ENCODE results near the gene DLGAP1.
A peak's percentile ranks its signal among the peaks of the same experiment; 100 is the strongest.
"Not testable (repeated sequence)": the region's sequence is repeated elsewhere in the genome, so short reads cannot be mapped to it uniquely, and the experiment has no call there.

Gene DLGAP1

GRCh38 chr18:4455113-4455811 lies at the start of gene DLGAP1:
Gene DLGAP1 (minus strand): TSS chr18:4455307.
- DNase-seq (ENCODE audit: low read depth) = peak; percentile 44
- TF ChIP-seq, protein P1, sequence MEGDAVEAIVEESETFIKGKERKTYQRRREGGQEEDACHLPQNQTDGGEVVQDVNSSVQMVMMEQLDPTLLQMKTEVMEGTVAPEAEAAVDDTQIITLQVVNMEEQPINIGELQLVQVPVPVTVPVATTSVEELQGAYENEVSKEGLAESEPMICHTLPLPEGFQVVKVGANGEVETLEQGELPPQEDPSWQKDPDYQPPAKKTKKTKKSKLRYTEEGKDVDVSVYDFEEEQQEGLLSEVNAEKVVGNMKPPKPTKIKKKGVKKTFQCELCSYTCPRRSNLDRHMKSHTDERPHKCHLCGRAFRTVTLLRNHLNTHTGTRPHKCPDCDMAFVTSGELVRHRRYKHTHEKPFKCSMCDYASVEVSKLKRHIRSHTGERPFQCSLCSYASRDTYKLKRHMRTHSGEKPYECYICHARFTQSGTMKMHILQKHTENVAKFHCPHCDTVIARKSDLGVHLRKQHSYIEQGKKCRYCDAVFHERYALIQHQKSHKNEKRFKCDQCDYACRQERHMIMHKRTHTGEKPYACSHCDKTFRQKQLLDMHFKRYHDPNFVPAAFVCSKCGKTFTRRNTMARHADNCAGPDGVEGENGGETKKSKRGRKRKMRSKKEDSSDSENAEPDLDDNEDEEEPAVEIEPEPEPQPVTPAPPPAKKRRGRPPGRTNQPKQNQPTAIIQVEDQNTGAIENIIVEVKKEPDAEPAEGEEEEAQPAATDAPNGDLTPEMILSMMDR (IDR thresholded peaks at IDR 0.05; ENCODE audit: insufficient read depth, low read depth, low read length, missing control alignments) = no peak
- peak within 1 kb of the TSS; percentile 45 for H3K4me3 ChIP-seq (ENCODE audit: low read depth, low read length)

DNA sequence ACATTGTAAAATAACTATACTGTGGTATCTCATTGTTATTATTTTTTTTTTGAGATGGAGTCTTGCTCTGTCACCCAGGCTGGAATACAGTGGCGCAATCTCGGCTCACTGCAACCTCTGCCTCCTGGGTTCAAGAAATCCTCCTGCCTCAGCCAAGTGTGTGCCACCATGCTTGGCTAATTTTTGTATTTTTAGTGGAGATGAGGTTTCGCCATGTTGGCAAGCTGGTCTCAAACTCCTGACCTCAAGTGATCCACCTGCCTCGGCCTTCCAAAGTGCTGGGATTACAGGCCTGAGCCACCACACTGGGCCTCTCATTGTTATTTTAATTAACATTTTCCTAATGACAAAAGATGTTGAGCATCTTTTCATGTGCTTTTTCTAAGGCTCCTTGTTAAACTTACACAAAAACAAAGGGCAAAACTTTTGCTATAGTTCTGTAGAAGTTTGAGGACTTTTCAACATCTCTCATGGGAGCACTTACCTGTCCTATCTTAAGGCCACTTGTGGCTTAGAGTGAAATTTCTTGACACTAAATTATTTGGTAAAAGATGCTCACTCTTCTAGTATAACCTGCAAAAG lies 39.7 kb upstream of the DLGAP1 start:
- DNase-seq (ENCODE audit: low read depth); H3K4me3 ChIP-seq (ENCODE audit: low read depth, low read length): not testable (repeated sequence)

- no peak overlapping the region for H3K4me3 ChIP-seq (ENCODE audit: low read depth, low read length)
- no peak for DNase-seq (ENCODE audit: low read depth)
- TF ChIP-seq, protein P1 (IDR thresholded peaks at IDR 0.05; ENCODE audit: insufficient read depth, low read depth, low read length, missing control alignments) = no peak
Measured at GRCh38 chr18:4468511-4468910, 13.4 kb upstream of the DLGAP1 start.

DNA sequence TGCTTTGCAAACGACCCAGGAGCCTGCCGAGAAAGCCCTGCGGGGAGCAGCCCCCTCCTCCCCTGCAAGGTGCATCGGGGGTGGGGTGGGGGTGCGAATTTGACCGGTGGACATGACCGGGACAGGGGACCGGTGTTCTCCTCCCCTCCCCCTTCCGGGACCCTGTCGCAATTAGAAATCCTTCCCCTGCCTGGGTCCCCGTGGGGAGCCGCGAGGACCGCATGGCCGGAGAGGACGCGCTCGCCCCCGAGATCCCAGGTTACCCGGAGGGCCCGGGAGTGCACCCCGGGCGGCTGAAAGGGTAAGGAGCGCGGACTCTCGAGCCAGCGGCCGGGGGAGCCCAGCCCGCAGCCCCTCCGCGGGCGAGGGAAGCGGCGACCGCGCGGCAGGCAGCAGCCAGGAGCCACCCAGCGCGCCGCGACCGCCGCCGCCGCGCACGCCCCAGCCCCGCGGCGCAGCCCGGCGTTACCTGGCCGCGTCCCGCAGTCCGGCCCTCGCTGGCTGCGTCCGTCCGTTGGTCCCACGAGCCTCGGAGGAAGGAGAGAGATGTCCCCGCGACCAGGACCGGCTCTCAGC lies 482 bp downstream of the DLGAP1 start:
- no peak for DNase-seq (ENCODE audit: low read depth)
- TF ChIP-seq, protein P1 (IDR thresholded peaks at IDR 0.05; ENCODE audit: insufficient read depth, low read depth, low read length, missing control alignments) = no peak
- peak overlapping the region; percentile 45 for H3K4me3 ChIP-seq (ENCODE audit: low read depth, low read length)

DNA sequence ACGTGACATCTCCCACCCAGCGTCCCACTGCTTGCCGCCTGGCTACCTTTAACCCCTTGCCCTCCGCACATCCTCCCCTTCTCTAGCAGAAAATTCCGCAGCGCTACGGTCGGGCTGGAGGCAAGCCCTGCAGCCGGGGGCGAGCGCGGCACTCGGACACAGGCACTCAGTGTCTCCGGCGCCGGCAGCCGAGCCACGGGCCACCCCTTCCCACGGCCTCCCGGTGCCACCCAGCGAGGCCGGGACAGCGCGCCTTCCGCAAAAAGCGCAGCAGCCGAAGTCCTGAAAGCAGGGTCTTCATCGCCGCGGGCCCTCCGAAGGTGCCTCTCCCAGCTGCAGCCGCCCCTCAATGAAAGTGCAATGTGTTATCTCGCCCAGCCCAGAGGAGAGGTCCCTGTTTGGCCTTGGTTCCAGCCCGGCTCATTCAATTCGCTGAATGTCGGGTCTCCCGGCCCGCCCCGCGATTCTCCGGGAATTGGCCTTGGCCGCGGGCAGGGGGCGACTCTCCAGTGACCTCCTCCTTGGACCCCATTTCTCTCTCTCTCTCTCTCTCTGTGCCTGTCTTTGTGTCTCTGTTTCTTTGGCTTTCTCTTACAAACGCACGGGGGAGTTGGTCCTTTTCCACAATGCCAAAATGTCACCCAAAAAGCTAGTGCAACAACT lies 1.1 kb downstream of the DLGAP1 start:
- H3K4me3 ChIP-seq (ENCODE audit: low read depth, low read length) = peak overlapping the region; percentile 45
- TF ChIP-seq, protein P1 (IDR thresholded peaks at IDR 0.05; ENCODE audit: insufficient read depth, low read depth, low read length, missing control alignments) = no peak
- no peak for DNase-seq (ENCODE audit: low read depth)

GRCh38 chr18:4453567-4453873 lies 1.6 kb downstream of the DLGAP1 start:
- no peak for DNase-seq (ENCODE audit: low read depth)
- peak overlapping the region; percentile 45 for H3K4me3 ChIP-seq (ENCODE audit: low read depth, low read length)
- TF ChIP-seq, protein P1 (IDR thresholded peaks at IDR 0.05; ENCODE audit: insufficient read depth, low read depth, low read length, missing control alignments) = no peak

GRCh38 chr18:4450065-4450658 lies 4.9 kb downstream of the DLGAP1 start:
- TF ChIP-seq, protein P1 (IDR thresholded peaks at IDR 0.05; ENCODE audit: insufficient read depth, low read depth, low read length, missing control alignments) = no peak
- no peak overlapping the region; the same call in 1 of the 2 replicates for H3K4me3 ChIP-seq (ENCODE audit: low read depth, low read length)
- peak; percentile 30 for DNase-seq (ENCODE audit: low read depth)
